Endothelial cell of umbilical vein (primary cell): ENCODE measurements around the gene ALPK1. TPM values are rescaled to one million over a fixed set of nuclear protein-coding genes. Genes with fewer than 3 reads are reported as not detected.

Experiments used
- BruUV-seq: library from RNA; stranded (reverse); fragments of 400-500 nt; replicated peaks from 2 replicates; lab custom pipeline; 2021; lab: Mats Ljungman, UMichigan
- CTCF ChIA-PET: fragments of 300-600, 350-600 bp; sonication (Branson Sonifier 250); formaldehyde crosslinking; loops from one replicate; lab custom pipeline; 2021; ENCODE audit warnings: antibody characterized with exemption, inconsistent platforms; lab: Charles Lee
- POLR2A ChIA-PET: fragments of 300-600, 350-600 bp; sonication (Branson Sonifier 250); formaldehyde crosslinking; loops from one replicate; lab custom pipeline; 2021; ENCODE audit warnings: antibody characterized with exemption, inconsistent platforms; lab: Charles Lee
- DNase-seq: peaks from one replicate; pipeline ENCODE4 v3.0.0-alpha.2; 2011; ENCODE audit warnings: low read depth, low spot score
- FAIRE-seq: peaks from 2 replicates; lab custom pipeline; 2011; peaks lifted over from hg19 to GRCh38; lab: Jason Lieb, UNC
- H2AFZ ChIP-seq: 2 replicates; pipeline ENCODE4 v1.6.0; 2012; ENCODE audit warnings: low read depth, low read length, control low read depth, inconsistent platforms
- H3K27ac ChIP-seq: 2 replicates; pipeline ENCODE4 v1.5.1; 2011; ENCODE audit warnings: low read depth, mild to moderate bottlenecking, control low read depth, low read length, moderate library complexity; ENCODE audit not compliant: insufficient read depth
- H3K27me3 ChIP-seq, 2 experiments: 2 replicates each; pipeline versions ENCODE4 v1.6.0 to v1.6.1; 2011; ENCODE audit warnings: low read length in 2 of 2, mixed read lengths in 1 of 2; ENCODE audit not compliant: control insufficient read depth in 2 of 2, insufficient read depth in 2 of 2
- H3K36me3 ChIP-seq, 2 experiments: 2 replicates in 1 of 2; 3 replicates in 1 of 2; pipeline ENCODE4 v1.5.1; 2011; ENCODE audit warnings: low read length in 2 of 2, mild to moderate bottlenecking in 1 of 2, moderate library complexity in 1 of 2; ENCODE audit not compliant: control insufficient read depth in 2 of 2, insufficient read depth in 2 of 2; ENCODE audit errors: extremely low read depth in 1 of 2
- H3K4me1 ChIP-seq: 3 replicates; pipeline ENCODE4 v1.5.1; 2011; ENCODE audit warnings: mild to moderate bottlenecking, low read length; ENCODE audit not compliant: control insufficient read depth, insufficient read depth; ENCODE audit errors: extremely low read depth
- H3K4me2 ChIP-seq: 2 replicates; pipeline ENCODE4 v1.6.1; 2011; ENCODE audit warnings: low read length, control low read depth, mixed read lengths; ENCODE audit not compliant: insufficient read depth
- H3K4me3 ChIP-seq, 3 experiments: fragments of 200-600 bp in 1 of 3; sonication (generic), shearing (Covaris generic) in 1 of 3; replicated peaks in 1 of 3; 2 replicates each; pipeline ENCODE4 v1.5.1; 2011 to 2016; ENCODE audit warnings: control low read depth in 3 of 3, low read length in 3 of 3, mild to moderate bottlenecking in 2 of 3, inconsistent platforms in 1 of 3, low read depth in 1 of 3, moderate library complexity in 1 of 3; ENCODE audit not compliant: insufficient read depth in 1 of 3
- H3K79me2 ChIP-seq: 2 replicates; pipeline ENCODE4 v1.6.0; 2012; ENCODE audit warnings: low read length, inconsistent platforms; ENCODE audit not compliant: control insufficient read depth, insufficient read depth
- H3K9ac ChIP-seq: replicated peaks from 2 replicates; pipeline ENCODE3; 2011; ENCODE audit warnings: low read length, control low read depth; ENCODE audit not compliant: insufficient read depth; ENCODE audit errors: extremely low read depth
- H3K9me1 ChIP-seq: replicated peaks from 3 replicates; pipeline ENCODE4 v1.6.0; 2011; ENCODE audit warnings: mild to moderate bottlenecking, low read length; ENCODE audit not compliant: control insufficient read depth, insufficient read depth; ENCODE audit errors: extremely low read depth
- H3K9me3 ChIP-seq: replicated peaks from 2 replicates; pipeline ENCODE4 v1.5.1; 2012; ENCODE audit warnings: low read length, inconsistent platforms; ENCODE audit not compliant: control insufficient read depth, insufficient read depth
- H4K20me1 ChIP-seq: replicated peaks from 2 replicates; pipeline ENCODE3; 2011; ENCODE audit warnings: mild to moderate bottlenecking, low read length; ENCODE audit not compliant: control insufficient read depth, insufficient read depth; ENCODE audit errors: extremely low read depth
- CTCF ChIP-seq, 2 donors: IDR thresholded peaks; 1 replicate in 1 of 2; 2 replicates in 1 of 2; pipeline ENCODE4 v1.5.1; 2011; ENCODE audit warnings: low read length in 2 of 2, mild to moderate bottlenecking in 2 of 2, moderate library complexity in 2 of 2, control low read depth in 1 of 2, inconsistent platforms in 1 of 2, low read depth in 1 of 2; ENCODE audit not compliant: insufficient read depth in 1 of 2; ENCODE audit errors: extremely low read depth in 1 of 2
- EZH2 ChIP-seq: IDR thresholded peaks from 2 replicates; pipeline ENCODE4 v1.6.1; 2012; ENCODE audit warnings: borderline replicate concordance, low read depth, mild to moderate bottlenecking, moderate library complexity, low read length, inconsistent platforms; ENCODE audit not compliant: severe bottlenecking
- FOS ChIP-seq: IDR thresholded peaks from 2 replicates; pipeline ENCODE4 v1.6.1; 2011; ENCODE audit warnings: mild to moderate bottlenecking, low read length, moderate library complexity, borderline replicate concordance; ENCODE audit not compliant: insufficient read depth
- GATA2 ChIP-seq: IDR thresholded peaks from 2 replicates; pipeline ENCODE4 v1.7.0; 2011; ENCODE audit warnings: low read depth, mild to moderate bottlenecking, moderate library complexity, mixed read lengths, low read length; ENCODE audit not compliant: insufficient read length, insufficient read depth
- JUN ChIP-seq: IDR thresholded peaks from 2 replicates; pipeline ENCODE4 v1.6.1; 2011; ENCODE audit warnings: borderline replicate concordance, low read depth; ENCODE audit not compliant: insufficient read length, insufficient read depth
- MAX ChIP-seq: IDR thresholded peaks from 2 replicates; pipeline ENCODE4 v1.6.1; 2011; ENCODE audit not compliant: insufficient read depth, insufficient read length
- MYC ChIP-seq: IDR thresholded peaks from one replicate; pipeline ENCODE4 v1.6.1; 2011; ENCODE audit warnings: mild to moderate bottlenecking, low read depth, low read length
- POLR2A ChIP-seq: IDR thresholded peaks from 2 replicates; pipeline ENCODE4 v1.6.1; 2012; ENCODE audit warnings: low read depth, mild to moderate bottlenecking, control low read depth, low read length
- POLR2AphosphoS5 ChIP-seq: IDR thresholded peaks from 2 replicates; pipeline ENCODE4 v1.6.1; 2012; ENCODE audit warnings: low read depth, mild to moderate bottlenecking, control low read depth, low read length, moderate library complexity; ENCODE audit not compliant: insufficient read depth
- dilution Hi-C: fragments of 300-500 bp; cut with MboI; formaldehyde crosslinking; loops from one replicate; pipeline ENCODE4 v1.15.0; 2019; ENCODE audit warnings: low sequenced_read_pairs; ENCODE audit not compliant: extremely low pct_ligation_motif_present
- intact Hi-C: fragments of 100-400 bp; cut with micrococcal nuclease; formaldehyde crosslinking; loops from one replicate; pipeline ENCODE4 v1.10.0; 2022
- polyA plus RNA-seq, 4 experiments: library from polyadenylated mRNA; depleted of rRNA in 3 of 4; stranded (reverse) in 3 of 4; unstranded in 1 of 4; fragments of >200 nt; gene quantifications; 2 replicates each; pipeline versions ENCODE4 v1.2.1 to v1.2.3, GENCODE V29; 2011 to 2012; ENCODE audit warnings: missing spikeins in 1 of 4
- total RNA-seq: library from RNA; stranded (reverse); gene quantifications from 2 replicates; pipeline ENCODE4 v1.2.3, GENCODE V29; 2021

Gene ALPK1
- total and polyA plus RNA-seq, 2 donors (not counting 3 experiments of a cell fraction or from before 2014, with no cell fraction given), result 1.4 to 5.5 TPM

- ChIA-PET POLR2A (no interaction called here), CTCF (interaction anchor here (1.5 kb wide), 1 partner anchor 69 kb away, joined by 6 read pairs; no protein-coding TSS in a partner anchor)
- H3K27ac ChIP-seq, result no peak overlapping the region
- dilution Hi-C loops (no loop called here), intact Hi-C loops (no loop called here)
- DNase-seq (no peak), FAIRE-seq (no peak)
- no TSS peak for BruUV-seq
- H3K27me3 ChIP-seq, result no peaks in the 10 kb centered on the region
- H3K4me3 ChIP-seq, result no peak overlapping the region
- no peaks in the 10 kb centered on the region for H3K36me3 ChIP-seq
- H3K79me2 ChIP-seq, result peaks cover 46% of the 10 kb centered on the region
- TF ChIP-seq CTCF (IDR thresholded peaks at IDR 0.05; ENCODE audit: extremely low read depth in 1 of 2, insufficient read depth in 1 of 2, low read depth in 1 of 2, low read length in 2 of 2) (no peak), MYC (no peak), POLR2AphosphoS5 (no peak), GATA2 (no peak), FOS (no peak), MAX (no peak), POLR2A (no peak), JUN (no peak), EZH2 (no peak)
- no peak overlapping the region for H3K9ac ChIP-seq
- H3K9me3 ChIP-seq, result no peaks in the 10 kb centered on the region
- peak overlapping the region; percentile 94 for H3K4me2 ChIP-seq
- H4K20me1 ChIP-seq, result no peaks in the 10 kb centered on the region
- peaks cover 16% of the 10 kb centered on the region for H3K4me1 ChIP-seq
- no peaks in the 10 kb centered on the region for H3K9me1 ChIP-seq
- H2AFZ ChIP-seq, result no peak overlapping the region
Measured at GRCh38 chr4:112282860-112283667, 14.1 kb upstream of the ALPK1 start.
